Measurements from ENCODE around the gene MFGE8. TPM values are rescaled to one million over a fixed set of nuclear protein-coding genes. Genes with fewer than 3 reads are reported as not detected.

MFGE8 gene
- total and polyA plus RNA-seq, 9 of the 15 experiments (the other 6 are each of a cell fraction or from before 2014, with no cell fraction given): 2.3 to 142 (median 62.3) TPM

DNA sequence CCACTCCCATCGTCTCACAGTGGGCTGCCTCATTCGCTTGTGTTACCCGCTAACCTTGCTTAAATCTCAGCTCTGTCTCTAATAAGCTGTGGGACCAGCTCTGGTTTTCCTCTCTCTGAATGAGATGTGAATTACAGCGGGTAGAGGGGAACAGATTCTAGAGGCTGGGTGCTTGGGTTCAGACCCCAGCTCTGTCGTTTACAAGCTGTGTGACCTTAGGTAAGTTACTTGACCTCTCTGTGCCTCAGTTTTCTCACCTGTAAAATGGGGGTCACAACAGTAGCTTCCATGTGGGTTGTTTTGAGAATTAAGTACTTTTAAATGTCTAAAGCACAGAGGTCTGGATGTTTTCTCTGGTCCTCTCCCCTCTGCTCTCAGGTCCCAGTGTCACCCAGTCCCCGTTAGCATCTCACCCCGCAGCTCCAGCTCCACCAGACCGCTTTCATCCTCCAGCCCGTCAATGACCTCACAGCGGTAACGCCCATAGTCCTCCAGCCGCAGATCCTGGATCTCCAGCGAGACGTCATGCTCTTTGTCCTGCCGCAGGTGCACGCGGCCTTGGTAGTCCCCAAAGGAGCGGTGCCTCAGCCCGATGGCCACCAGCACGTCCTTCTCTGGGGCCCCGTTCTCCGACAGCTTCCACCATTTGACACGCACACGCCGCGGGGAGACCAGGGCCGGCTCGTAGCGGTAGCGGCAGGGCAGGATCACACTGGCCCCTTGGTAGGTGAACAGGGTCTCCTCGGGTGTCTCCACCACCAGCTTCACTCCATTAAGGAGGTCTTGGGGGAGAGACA is 32.0 kb downstream of the MFGE8 start (continued):
- TF ChIP-seq TAF9B (IDR thresholded peaks at IDR 0.05; ENCODE audit: partially characterized antibody) (no peak), ESRRA (IDR thresholded peaks at IDR 0.05; ENCODE audit: borderline replicate concordance, low read depth) (peak; percentile 42; the same call in 1 of the 2 replicates), MBD2 (IDR thresholded peaks at IDR 0.05; ENCODE audit: borderline replicate concordance, low read depth) (no peak), ZNF695 (CRISPR knock-in tag; IDR thresholded peaks at IDR 0.05) (no peak), PTBP1 (IDR thresholded peaks at IDR 0.05; ENCODE audit: low read depth, low read length) (0 out of 2 replicates have a peak, but pooled peaks have one; percentile 65), RBM25 (IDR thresholded peaks at IDR 0.05; ENCODE audit: low read depth, low read length, severe bottlenecking) (peak; percentile 93), ADNP (tag; IDR thresholded peaks at IDR 0.05) (peak; percentile 68; the same call in 1 of the 2 replicates), SETDB1 (IDR thresholded peaks at IDR 0.05; ENCODE audit: low read length) (no peak), KDM5B (IDR thresholded peaks at IDR 0.05; ENCODE audit: insufficient replicate concordance, low read depth, low read length) (no peak), SMAD2 (IDR thresholded peaks at IDR 0.05; ENCODE audit: low read depth, low read length) (no peak), SMARCA5 (IDR thresholded peaks at IDR 0.05) (peak; percentile 58; the same call in 1 of the 2 replicates), NONO (IDR thresholded peaks at IDR 0.05; ENCODE audit: low read depth in 2 of 2, low read length in 1 of 2) (no peak), ZNF12 (CRISPR knock-in tag; IDR thresholded peaks at IDR 0.05) (no peak), BMI1 (IDR thresholded peaks at IDR 0.05; ENCODE audit: low read length) (no peak), CXXC5 (CRISPR knock-in tag; IDR thresholded peaks at IDR 0.05) (no peak), RCOR1 (IDR thresholded peaks at IDR 0.05; ENCODE audit: borderline replicate concordance in 1 of 2, low read depth in 2 of 2, low read length in 2 of 2) (peak in 1 of 2 experiments; percentile 68; a peak in 1 of 4 replicates), L3MBTL2 (IDR thresholded peaks at IDR 0.05) (no peak), NFIC (IDR thresholded peaks at IDR 0.05) (no peak), PTTG1 (tag; IDR thresholded peaks at IDR 0.05; ENCODE audit: low read depth) (no peak)
- TF ChIP-seq, protein P1, sequence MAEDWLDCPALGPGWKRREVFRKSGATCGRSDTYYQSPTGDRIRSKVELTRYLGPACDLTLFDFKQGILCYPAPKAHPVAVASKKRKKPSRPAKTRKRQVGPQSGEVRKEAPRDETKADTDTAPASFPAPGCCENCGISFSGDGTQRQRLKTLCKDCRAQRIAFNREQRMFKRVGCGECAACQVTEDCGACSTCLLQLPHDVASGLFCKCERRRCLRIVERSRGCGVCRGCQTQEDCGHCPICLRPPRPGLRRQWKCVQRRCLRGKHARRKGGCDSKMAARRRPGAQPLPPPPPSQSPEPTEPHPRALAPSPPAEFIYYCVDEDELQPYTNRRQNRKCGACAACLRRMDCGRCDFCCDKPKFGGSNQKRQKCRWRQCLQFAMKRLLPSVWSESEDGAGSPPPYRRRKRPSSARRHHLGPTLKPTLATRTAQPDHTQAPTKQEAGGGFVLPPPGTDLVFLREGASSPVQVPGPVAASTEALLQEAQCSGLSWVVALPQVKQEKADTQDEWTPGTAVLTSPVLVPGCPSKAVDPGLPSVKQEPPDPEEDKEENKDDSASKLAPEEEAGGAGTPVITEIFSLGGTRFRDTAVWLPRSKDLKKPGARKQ (CRISPR knock-in tag; IDR thresholded peaks at IDR 0.05): no peak
- TF ChIP-seq, protein P2, sequence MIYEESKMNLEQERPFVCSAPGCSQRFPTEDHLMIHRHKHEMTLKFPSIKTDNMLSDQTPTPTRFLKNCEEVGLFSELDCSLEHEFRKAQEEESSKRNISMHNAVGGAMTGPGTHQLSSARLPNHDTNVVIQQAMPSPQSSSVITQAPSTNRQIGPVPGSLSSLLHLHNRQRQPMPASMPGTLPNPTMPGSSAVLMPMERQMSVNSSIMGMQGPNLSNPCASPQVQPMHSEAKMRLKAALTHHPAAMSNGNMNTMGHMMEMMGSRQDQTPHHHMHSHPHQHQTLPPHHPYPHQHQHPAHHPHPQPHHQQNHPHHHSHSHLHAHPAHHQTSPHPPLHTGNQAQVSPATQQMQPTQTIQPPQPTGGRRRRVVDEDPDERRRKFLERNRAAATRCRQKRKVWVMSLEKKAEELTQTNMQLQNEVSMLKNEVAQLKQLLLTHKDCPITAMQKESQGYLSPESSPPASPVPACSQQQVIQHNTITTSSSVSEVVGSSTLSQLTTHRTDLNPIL (CRISPR knock-in tag; IDR thresholded peaks at IDR 0.05): no peak
- TF ChIP-seq, protein P3, sequence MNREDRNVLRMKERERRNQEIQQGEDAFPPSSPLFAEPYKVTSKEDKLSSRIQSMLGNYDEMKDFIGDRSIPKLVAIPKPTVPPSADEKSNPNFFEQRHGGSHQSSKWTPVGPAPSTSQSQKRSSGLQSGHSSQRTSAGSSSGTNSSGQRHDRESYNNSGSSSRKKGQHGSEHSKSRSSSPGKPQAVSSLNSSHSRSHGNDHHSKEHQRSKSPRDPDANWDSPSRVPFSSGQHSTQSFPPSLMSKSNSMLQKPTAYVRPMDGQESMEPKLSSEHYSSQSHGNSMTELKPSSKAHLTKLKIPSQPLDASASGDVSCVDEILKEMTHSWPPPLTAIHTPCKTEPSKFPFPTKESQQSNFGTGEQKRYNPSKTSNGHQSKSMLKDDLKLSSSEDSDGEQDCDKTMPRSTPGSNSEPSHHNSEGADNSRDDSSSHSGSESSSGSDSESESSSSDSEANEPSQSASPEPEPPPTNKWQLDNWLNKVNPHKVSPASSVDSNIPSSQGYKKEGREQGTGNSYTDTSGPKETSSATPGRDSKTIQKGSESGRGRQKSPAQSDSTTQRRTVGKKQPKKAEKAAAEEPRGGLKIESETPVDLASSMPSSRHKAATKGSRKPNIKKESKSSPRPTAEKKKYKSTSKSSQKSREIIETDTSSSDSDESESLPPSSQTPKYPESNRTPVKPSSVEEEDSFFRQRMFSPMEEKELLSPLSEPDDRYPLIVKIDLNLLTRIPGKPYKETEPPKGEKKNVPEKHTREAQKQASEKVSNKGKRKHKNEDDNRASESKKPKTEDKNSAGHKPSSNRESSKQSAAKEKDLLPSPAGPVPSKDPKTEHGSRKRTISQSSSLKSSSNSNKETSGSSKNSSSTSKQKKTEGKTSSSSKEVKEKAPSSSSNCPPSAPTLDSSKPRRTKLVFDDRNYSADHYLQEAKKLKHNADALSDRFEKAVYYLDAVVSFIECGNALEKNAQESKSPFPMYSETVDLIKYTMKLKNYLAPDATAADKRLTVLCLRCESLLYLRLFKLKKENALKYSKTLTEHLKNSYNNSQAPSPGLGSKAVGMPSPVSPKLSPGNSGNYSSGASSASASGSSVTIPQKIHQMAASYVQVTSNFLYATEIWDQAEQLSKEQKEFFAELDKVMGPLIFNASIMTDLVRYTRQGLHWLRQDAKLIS (CRISPR knock-in tag; IDR thresholded peaks at IDR 0.05): no peak

Data from K562 (cell line).